Left lung (tissue), 10 donors: Measurements from ENCODE around the gene BLNK. TPM values are rescaled to one million over a fixed set of nuclear protein-coding genes. Genes with fewer than 3 reads are reported as not detected.

Source experiments
- ATAC-seq: fragments of 200-7000 bp; cut with Tn5 transposase; one replicate; pipeline ENCODE4 v1.9.1; 2020; ENCODE audit warnings: moderate library complexity
- DNase-seq, 4 donors: peaks; one replicate each; pipeline ENCODE4 v3.0.0-alpha.2; 2013 to 2020
- H3K27ac ChIP-seq, 2 donors: fragments of 200-600 bp; sonication (generic) in 1 of 2; one replicate each; pipeline versions ENCODE4 v1.5.0 to v1.8.0; 2020 to 2021
- H3K27me3 ChIP-seq, 2 donors: fragments of 200-600 bp; sonication (generic) in 1 of 2; one replicate each; pipeline versions ENCODE4 v1.5.0 to v1.8.0; 2020 to 2021
- H3K36me3 ChIP-seq, 2 donors: fragments of 200-600 bp; sonication (generic) in 1 of 2; one replicate each; pipeline versions ENCODE4 v1.5.0 to v1.8.0; 2020 to 2021
- H3K4me1 ChIP-seq, 2 donors: fragments of 200-600 bp; one replicate each; pipeline ENCODE4 v1.8.0; 2021
- H3K4me3 ChIP-seq, 2 donors: fragments of 200-600 bp; sonication (generic) in 1 of 2; one replicate each; pipeline versions ENCODE4 v1.5.0 to v1.8.0; 2020 to 2021; ENCODE audit warnings: mild to moderate bottlenecking in 1 of 2
- H3K9me3 ChIP-seq, 2 donors: fragments of 200-600 bp; sonication (generic) in 1 of 2; one replicate each; pipeline versions ENCODE4 v1.5.0 to v1.8.0; 2020 to 2021
- CTCF ChIP-seq, 2 donors: fragments of 200-600 bp; sonication (generic) in 1 of 2; IDR thresholded peaks; one replicate each; pipeline versions ENCODE4 v1.5.0 to v1.8.0; 2021; ENCODE audit warnings: antibody characterized with exemption in 2 of 2
- intact Hi-C, 2 donors: fragments of 100-400 bp; cut with DNase I; formaldehyde crosslinking; loops; one replicate each; pipeline versions ENCODE4 v1.11.2 to v1.14.2; 2022
- polyA plus RNA-seq, 6 donors: library from polyadenylated mRNA; unstranded; fragments of 120-200 nt; gene quantifications; one replicate each; pipeline ENCODE4 v1.2.1, GENCODE V29; 2013; ENCODE audit not compliant: insufficient read length in 6 of 6
- total RNA-seq, 2 donors: library from RNA; stranded (reverse); fragmentation: NEBNext Ultra II Directional; extraction: Animal tissue kit (Norgen Biotek cat#: 25700); gene quantifications; one replicate each; pipeline ENCODE4 v1.2.1, GENCODE V29; 2021
- donor health status: DM: no; HTN: yes; CAD: no.
- donor health status: DM: no; HTN: no; CAD: no.

The BLNK gene
- total and polyA plus RNA-seq, 8 donors, result 7.9 to 18.8 (median 15.2) TPM

DNA sequence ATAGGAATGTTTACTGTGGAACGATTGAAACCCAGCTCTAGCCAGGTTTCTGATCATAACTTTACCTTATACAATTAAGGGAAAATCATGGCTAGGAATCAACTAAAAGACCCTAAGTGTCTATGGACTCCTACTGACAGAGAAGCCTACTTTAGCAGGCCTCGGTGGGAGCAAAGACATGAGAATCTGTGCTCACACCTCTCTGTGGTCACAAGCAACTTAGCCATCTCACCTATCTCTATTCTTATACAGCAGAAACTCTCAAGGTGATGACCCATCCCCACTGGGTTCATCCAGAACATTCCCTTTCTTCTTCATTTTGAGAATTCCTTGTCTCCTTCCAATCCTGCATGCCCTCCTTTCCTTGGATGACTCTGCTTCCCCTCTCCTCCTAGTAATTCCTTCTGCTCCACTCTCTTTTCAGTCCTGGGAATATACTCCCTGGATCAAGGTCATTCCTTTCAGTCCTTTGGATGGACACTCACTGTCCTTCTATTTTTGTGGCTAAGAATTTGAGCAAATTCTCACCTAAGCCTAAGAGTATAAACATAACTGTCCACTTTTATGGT, 2.9 kb downstream of the BLNK start:
- no peaks in the 10 kb centered on the region for H3K27me3 ChIP-seq
- TF ChIP-seq CTCF (IDR thresholded peaks at IDR 0.05), result no peak
- H3K4me1 ChIP-seq, result peaks cover 7 to 19% of the 10 kb centered on the region in 2 donors
- no peak for ATAC-seq
- H3K36me3 ChIP-seq, result no peaks in the 10 kb centered on the region
- H3K4me3 ChIP-seq, result no peak overlapping the region
- no peak for DNase-seq
- H3K27ac ChIP-seq, result no peak overlapping the region
- intact Hi-C loops, result no loop called here
- no peaks in the 10 kb centered on the region for H3K9me3 ChIP-seq

DNA sequence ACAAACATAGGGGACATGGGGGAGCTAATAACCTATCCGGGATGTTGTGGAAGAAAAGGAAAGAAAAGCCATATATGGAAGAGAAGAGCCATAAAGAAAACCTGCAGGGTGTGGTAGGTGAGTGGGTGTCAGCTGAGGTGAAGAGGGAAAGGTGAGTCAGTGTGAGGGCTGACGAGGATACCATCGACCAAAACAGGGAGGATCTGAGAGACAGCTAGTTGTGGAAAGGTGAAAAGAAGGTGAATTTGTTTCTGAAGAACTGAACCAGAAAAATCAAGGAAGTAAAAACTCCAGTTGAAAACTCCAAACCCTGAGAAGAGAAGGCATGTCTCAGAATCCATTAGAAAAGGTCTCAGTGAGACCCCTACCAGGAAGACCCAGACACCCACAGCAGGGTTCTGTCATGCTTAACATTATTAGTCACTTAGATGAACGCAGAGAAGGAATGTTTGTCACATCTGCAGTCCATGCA, 4.1 kb downstream of the BLNK start:
- no peaks in the 10 kb centered on the region for H3K27me3 ChIP-seq
- intact Hi-C loops, result no loop called here
- H3K4me3 ChIP-seq, result no peak overlapping the region
- ATAC-seq (no peak), DNase-seq (no peak)
- no peaks in the 10 kb centered on the region for H3K36me3 ChIP-seq
- no peaks in the 10 kb centered on the region for H3K9me3 ChIP-seq
- no peak for TF ChIP-seq CTCF (IDR thresholded peaks at IDR 0.05)
- H3K27ac ChIP-seq, result no peak overlapping the region
- peaks cover 7% of the 10 kb centered on the region in 2 donors for H3K4me1 ChIP-seq

DNA sequence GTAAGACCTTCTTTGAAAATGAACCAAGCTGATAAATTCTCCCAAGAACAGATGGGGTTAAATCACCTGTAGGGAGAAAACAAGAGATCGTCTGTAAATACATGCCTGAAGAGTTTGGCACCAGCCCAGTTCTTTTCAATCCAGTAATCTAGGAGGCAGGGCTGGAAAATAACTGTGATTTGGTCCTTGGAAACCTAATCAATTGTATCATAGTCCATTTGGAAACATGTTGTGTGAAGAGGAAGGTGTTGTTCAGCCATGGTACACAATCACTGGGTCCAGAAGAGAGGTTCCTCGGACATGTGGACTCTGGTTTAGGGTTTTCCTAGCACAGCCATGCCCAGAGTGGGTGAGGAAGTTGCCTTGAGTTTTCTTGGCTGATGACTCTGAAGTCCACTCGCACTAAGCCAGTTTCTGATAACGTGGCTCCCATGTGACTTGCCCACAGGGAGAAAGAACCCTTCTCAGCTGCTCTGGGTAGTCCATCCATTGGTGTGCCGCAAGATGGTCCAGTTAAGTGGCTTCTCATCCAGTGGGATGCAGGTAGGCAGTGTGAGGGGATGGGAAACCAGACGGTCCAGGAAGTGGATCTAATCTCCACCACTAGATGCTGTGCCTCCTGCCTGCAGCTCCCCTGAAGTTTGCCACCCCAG, 5.1 kb downstream of the BLNK start:
- no peak overlapping the region for H3K27ac ChIP-seq
- H3K27me3 ChIP-seq, result no peaks in the 10 kb centered on the region
- DNase-seq (no peak), ATAC-seq (no peak)
- H3K4me3 ChIP-seq, result no peak overlapping the region
- intact Hi-C loops, result no loop called here
- no peaks in the 10 kb centered on the region for H3K9me3 ChIP-seq
- peaks cover 0 to 4% of the 10 kb centered on the region in 2 donors for H3K4me1 ChIP-seq
- TF ChIP-seq CTCF (IDR thresholded peaks at IDR 0.05), result no peak
- H3K36me3 ChIP-seq, result no peaks in the 10 kb centered on the region

- H3K9me3 ChIP-seq, result no peaks in the 10 kb centered on the region
- no peak for ATAC-seq
- peaks cover 0 to 4% of the 10 kb centered on the region in 2 donors for H3K4me1 ChIP-seq
- no peaks in the 10 kb centered on the region for H3K27me3 ChIP-seq
- no peak overlapping the region for H3K4me3 ChIP-seq
- no peaks in the 10 kb centered on the region for H3K36me3 ChIP-seq
- H3K27ac ChIP-seq, result no peak overlapping the region
- no peak for DNase-seq
- no peak for TF ChIP-seq CTCF (IDR thresholded peaks at IDR 0.05)
- intact Hi-C loops, result no loop called here
Observed at GRCh38 chr10:96264938-96265337, 6.4 kb downstream of the BLNK start.

- intact Hi-C loops, result no loop called here
- TF ChIP-seq CTCF (IDR thresholded peaks at IDR 0.05), result no peak
- peaks cover 0 to 4% of the 10 kb centered on the region in 2 donors for H3K4me1 ChIP-seq
- no peaks in the 10 kb centered on the region for H3K36me3 ChIP-seq
- H3K9me3 ChIP-seq, result no peaks in the 10 kb centered on the region
- no peaks in the 10 kb centered on the region for H3K27me3 ChIP-seq
- no peak overlapping the region for H3K4me3 ChIP-seq
- no peak overlapping the region for H3K27ac ChIP-seq
- DNase-seq (no peak), ATAC-seq (no peak)
Observed at GRCh38 chr10:96263669-96264068, 7.7 kb downstream of the BLNK start.
